HG03103 (cell line): Measurements from ENCODE around the gene ZSCAN20.
"Not testable (repeated sequence)": the region's sequence is repeated elsewhere in the genome, so short reads cannot be mapped to it uniquely, and the experiment has no call there.

Source experiments
- ATAC-seq: cut with Tn5 transposase; IDR thresholded peaks from one replicate; pipeline ENCODE4 v1.9.1; 2021; ENCODE audit warnings: low read depth; ENCODE audit not compliant: unreplicated experiment

The ZSCAN20 gene

GRCh38 chr1:33473900-33474299, 1.5 kb downstream of the ZSCAN20 start:
- no peak for ATAC-seq

- no peak for ATAC-seq
These were observed 5.0 kb downstream of the ZSCAN20 start for GRCh38 chr1:33477451-33477850.

DNA sequence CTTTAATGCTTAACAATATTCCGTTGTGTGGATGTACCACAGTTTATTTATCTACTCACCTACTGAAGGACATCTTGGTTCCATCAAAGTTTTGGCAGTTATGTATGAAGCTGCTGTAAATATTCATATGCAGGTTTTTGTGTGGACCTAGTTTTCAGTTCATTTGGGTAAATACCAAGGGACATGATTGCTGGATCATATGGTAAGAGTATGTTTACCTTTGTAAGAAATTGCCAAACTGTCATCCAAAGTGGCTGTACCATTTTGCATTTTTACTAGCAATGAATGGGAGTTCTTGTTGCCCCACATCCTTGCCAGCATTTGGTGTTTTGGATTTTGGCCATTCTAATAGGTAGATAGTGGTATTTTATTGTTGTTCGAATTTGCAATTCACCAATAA, 10.0 kb downstream of the ZSCAN20 start:
- no peak for ATAC-seq

- no peak for ATAC-seq
These were observed 16.2 kb downstream of the ZSCAN20 start for GRCh38 chr1:33488624-33489023.

GRCh38 chr1:33494929-33495328, 22.5 kb downstream of the ZSCAN20 start:
- no peak for ATAC-seq

DNA sequence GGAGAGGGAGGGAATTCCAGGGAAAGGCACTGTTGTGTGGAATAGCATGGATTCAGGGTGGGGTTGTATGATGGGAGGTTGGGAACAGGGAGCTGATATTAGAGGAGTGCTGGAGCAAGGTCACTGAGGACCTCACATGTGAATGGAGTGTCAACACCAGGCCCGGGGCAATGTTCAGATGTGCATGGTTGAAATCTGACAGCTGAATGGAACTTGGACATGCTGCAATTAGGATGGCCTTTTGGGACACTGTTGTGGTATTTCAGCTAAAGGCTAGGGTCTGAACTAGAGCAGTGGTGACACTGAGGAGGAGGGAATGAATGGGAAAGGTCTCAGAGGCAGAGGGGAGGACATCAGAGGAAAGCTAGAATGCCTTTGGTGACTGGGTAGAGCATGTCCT, 25.0 kb downstream of the ZSCAN20 start:
- no peak for ATAC-seq

- no peak for ATAC-seq
These were observed 28.1 kb downstream of the ZSCAN20 start for GRCh38 chr1:33500547-33500946.

DNA sequence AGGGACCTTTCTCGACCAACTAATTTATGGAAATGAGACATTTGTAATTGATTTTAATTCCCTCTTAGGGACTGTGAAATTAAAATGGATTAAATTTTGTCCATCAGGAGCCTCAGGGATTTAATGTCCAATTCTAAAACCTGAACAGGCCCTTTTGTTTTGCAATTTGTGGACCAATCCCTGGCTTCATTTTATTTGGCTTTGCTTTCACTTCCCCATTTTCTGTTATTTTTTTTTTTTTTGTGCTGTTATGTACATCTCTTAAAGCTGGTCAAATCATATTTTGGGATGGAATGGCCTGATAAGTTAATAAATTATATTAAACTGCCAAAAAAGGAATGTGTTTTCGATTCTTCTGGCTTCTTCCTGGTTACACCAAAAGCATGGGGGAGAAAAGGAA, 28.9 kb downstream of the ZSCAN20 start:
- no peak for ATAC-seq

DNA sequence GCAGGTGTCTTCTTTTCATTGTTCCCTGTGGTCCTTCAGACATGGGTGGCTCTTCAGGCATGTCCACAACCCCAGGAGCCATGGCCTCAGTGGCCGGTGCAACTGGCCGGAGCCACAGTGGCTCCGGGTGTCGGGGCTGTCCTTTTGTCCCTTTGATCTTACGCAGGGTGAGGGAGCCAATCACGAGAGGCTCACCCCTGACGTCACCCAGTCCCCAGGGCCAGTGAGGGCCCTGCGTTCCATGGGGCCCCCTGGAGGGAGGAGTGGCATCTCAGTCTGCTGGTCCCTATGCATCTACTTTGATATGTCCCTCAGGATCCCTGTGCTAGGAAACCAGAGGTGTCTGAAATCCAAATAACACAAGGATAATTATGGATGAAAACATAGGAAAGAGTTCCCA, 29.3 kb downstream of the ZSCAN20 start:
- ATAC-seq, result no peak

DNA sequence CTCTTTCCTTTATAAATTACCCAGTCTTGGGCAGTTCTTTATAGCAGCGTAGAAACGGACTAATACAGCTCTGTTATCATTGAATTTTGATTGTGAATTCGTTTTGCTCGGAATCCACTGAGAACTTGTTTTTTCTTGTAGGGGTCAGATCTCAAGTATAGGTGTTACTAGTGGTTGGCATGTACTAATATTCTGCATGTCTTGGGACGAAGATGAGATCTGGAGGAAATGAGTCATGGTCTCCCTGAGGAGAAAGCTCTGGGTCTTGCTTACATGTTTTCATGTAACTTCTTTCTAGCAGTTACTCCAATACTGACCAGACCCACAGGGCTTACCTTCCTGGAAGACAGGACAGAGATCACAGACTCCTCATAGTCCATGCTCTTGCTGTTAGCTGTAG, 30.3 kb downstream of the ZSCAN20 start:
- ATAC-seq, result no peak

GRCh38 chr1:33503506-33503905, 31.1 kb downstream of the ZSCAN20 start:
- no peak for ATAC-seq

DNA sequence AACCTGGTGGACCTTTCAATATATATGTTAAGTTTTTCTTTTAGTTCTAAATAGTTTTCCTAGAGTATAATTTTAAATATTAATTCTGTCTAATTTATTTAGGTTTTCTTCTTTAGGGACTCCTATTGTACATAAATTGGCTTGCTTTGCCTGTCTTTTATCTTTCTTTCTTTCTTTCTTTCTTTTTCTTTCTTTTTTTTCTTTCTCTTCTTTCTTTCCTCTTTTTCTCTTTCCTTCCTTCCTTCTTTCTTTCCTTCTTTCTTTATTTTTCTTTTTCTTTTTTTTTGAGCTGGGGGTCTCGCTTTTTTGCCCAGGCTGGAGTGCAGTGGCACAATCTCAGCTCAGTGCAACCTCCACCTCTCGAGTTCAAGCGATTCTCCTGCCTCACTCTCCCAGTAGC, 35.2 kb downstream of the ZSCAN20 start:
- no peak for ATAC-seq

DNA sequence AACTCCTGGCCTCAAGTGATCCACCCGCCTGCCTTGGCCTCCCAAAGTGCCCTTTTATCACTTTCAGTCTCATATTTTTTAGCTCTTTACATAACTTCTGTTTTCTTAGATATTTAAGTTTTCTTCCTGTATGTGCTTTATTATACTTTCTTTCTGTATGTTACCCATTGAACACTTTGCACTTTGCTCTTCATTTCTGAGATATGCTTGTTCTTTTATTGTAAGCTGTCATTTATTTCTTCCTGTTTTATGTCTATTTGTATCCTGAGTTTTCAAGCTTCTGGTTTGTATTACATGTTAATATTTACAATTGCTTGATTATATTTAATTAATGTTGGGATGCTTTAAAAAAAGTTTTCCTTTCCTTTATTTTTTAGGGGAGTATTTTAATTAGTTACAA, 35.7 kb downstream of the ZSCAN20 start:
- no peak for ATAC-seq

DNA sequence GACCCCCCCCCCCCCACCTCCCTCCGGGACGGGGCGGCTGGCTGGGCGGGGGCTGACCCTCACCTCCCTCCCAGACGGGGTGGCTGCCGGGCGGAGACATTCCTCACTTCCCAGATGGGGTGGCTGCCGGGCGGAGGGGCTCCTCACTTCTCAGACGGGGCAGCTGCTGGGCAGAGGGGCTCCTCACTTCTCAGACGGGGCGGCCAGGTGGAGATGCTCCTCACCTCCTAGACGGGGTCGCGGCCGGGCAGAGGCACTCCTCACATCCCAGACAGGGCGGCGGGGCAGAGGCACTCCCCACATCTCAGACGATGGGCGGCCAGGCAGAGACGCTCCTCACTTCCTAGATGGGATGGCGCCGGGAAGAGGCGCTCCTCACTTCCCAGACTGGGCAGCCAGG, 36.8 kb downstream of the ZSCAN20 start:
- ATAC-seq, result not testable (repeated sequence)

- no peak for ATAC-seq
These were observed 40.0 kb downstream of the ZSCAN20 start for GRCh38 chr1:33512226-33513011.

- no peak for ATAC-seq
These were observed 42.7 kb downstream of the ZSCAN20 start for GRCh38 chr1:33515112-33515511.

- no peak for ATAC-seq
These were observed 43.2 kb downstream of the ZSCAN20 start for GRCh38 chr1:33515607-33516006.

GRCh38 chr1:33516428-33516827, 44.0 kb downstream of the ZSCAN20 start:
- no peak for ATAC-seq

- no peak for ATAC-seq
These were observed 44.6 kb downstream of the ZSCAN20 start for GRCh38 chr1:33516891-33517567.

DNA sequence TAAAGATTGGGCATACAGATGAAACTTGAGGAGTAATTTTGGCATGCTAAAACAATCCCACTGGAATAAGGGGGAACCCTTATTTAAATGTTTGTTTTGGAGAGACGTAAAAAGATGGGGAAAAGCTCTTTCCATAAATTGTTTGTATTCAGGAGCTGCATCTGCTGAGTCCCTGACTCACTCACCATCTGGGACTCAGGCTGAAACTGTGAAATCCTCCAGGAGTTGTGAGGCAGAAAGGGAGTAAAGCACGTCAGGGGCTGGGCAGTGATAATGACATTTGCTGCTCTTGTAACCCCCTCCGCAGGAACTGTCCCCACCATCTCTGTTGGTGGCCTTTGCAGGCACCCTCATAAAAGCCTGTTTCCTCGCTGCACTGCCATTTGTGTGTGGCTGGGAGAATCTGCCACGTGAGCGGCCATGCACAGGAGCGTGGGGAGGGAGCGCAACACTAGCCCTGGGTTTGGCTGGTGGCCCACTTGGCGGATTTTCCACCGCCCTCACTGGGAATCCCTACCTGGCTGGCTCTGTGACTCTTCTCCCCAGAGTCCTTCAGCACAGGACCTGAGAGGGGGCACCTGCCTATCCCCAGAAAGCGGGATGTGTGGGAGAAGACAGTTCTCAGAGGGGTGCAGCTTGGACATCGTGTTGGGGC, 45.3 kb downstream of the ZSCAN20 start:
- ATAC-seq, result no peak

DNA sequence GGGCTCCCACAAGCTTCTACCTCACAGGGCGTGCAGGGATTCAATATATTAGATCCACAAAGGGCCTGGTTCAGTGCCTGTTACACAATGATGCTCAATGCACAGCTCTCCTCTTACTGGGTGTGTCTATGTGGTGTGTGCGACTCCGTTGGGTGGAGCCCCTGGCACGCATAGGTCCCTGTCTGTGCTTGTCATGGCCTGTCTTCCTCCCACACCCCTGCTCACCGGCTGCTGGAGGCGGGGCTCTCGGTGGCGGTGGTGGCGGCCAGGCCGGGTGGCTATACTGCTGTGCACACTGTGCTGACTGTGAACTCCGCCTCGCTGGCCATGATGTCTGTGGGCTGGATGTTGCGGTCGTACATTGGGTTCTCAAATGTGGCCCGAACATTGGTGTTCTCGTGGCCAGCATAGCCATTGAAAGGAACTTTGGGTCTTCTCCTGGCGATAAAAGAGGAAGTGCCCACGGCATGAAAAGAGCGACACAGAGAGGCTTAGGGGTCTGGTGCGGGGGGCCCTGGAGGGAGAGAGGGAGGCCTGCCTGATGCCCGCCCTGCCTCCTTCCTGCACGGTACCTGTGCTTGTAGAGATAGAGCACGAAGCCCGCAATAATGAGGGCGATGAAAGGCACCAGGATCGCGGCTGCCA, 46.9 kb downstream of the ZSCAN20 start:
- ATAC-seq, result no peak
